Esophagus muscularis mucosa (tissue), 3 donors: Measurements from ENCODE around the gene H2BW1.

ENCODE experiments used
- POLR2A ChIP-seq: fragments of 450-650 bp; IDR thresholded peaks from one replicate; pipeline ENCODE4 v1.6.1; 2017; ENCODE audit warnings: antibody characterized with exemption, moderate library complexity, mild to moderate bottlenecking, low read depth
- TF ChIP-seq, protein P1 (sequence below), 3 experiments: fragments of 200-600 bp in 2 of 3; fragments of 450-650 bp in 1 of 3; sonication (generic) in 2 of 3; IDR thresholded peaks; one replicate each; pipeline ENCODE4 v1.5.1; 2017 to 2019; ENCODE audit warnings: antibody characterized with exemption in 3 of 3, mild to moderate bottlenecking in 2 of 3, moderate library complexity in 1 of 3

DNA sequence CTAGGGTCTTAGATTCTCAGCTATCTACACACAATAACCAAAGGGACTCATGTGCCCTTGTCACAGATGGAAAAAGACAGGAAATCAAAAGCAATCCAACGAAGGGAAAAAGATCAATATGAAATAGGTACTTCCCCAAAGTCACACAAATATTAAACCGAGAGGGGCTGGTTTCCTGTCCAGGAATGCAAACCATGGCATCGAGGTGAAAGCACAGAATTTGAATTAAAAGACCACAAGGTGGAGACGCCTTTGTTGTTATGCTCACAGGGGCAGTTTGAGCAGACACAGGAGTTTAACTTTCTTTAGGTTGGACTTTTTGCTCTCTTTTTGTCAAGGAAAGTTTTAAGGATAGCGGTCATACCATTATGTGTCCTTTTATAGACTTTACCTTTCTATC, 14.3 kb downstream of the H2BW1 start:
- TF ChIP-seq POLR2A, result no peak
- TF ChIP-seq, protein P1, sequence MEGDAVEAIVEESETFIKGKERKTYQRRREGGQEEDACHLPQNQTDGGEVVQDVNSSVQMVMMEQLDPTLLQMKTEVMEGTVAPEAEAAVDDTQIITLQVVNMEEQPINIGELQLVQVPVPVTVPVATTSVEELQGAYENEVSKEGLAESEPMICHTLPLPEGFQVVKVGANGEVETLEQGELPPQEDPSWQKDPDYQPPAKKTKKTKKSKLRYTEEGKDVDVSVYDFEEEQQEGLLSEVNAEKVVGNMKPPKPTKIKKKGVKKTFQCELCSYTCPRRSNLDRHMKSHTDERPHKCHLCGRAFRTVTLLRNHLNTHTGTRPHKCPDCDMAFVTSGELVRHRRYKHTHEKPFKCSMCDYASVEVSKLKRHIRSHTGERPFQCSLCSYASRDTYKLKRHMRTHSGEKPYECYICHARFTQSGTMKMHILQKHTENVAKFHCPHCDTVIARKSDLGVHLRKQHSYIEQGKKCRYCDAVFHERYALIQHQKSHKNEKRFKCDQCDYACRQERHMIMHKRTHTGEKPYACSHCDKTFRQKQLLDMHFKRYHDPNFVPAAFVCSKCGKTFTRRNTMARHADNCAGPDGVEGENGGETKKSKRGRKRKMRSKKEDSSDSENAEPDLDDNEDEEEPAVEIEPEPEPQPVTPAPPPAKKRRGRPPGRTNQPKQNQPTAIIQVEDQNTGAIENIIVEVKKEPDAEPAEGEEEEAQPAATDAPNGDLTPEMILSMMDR (IDR thresholded peaks at IDR 0.05), result no peak
